ENCODE results near the gene TENT5A.

DNA sequence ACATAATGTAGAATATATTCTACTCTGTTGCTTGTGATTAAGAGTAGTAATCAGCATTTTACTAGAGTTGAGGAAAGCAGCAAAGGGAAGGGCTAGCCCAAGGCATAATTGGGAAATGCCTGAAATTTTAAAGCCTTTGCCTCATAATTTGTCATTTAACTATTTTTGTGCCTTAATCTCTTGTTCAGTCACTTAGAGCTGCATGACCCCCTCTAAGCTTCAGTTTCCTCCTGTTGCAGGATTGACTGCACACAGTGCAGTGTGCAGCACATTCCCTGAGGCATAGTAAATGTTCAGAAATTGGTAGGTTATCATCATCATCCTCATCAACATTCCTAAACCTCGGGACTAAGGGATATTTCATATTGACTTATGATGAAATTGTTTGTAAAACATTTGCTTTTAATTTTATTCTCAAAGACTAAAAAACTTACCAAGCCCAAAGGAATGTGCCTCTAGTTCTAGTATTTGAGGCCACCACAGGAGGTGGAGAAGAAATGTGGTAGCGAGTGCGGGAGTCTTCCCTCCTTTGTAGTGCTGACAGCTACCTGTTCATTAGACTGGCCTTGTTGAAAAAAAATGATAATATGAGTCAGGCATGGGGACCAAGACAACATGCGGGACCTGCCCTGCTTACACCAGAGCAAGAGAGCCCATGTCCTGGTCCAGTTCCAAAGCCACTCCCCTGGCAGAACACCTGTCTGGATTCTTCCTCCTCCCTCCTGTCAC lies 14.8 kb upstream of the TENT5A start:
- TF ChIP-seq, protein P1, sequence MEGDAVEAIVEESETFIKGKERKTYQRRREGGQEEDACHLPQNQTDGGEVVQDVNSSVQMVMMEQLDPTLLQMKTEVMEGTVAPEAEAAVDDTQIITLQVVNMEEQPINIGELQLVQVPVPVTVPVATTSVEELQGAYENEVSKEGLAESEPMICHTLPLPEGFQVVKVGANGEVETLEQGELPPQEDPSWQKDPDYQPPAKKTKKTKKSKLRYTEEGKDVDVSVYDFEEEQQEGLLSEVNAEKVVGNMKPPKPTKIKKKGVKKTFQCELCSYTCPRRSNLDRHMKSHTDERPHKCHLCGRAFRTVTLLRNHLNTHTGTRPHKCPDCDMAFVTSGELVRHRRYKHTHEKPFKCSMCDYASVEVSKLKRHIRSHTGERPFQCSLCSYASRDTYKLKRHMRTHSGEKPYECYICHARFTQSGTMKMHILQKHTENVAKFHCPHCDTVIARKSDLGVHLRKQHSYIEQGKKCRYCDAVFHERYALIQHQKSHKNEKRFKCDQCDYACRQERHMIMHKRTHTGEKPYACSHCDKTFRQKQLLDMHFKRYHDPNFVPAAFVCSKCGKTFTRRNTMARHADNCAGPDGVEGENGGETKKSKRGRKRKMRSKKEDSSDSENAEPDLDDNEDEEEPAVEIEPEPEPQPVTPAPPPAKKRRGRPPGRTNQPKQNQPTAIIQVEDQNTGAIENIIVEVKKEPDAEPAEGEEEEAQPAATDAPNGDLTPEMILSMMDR (IDR thresholded peaks at IDR 0.05), result no peak
- no peak for TF ChIP-seq POLR2A (IDR thresholded peaks at IDR 0.05)

All from lower leg skin (tissue), 3 donors.